ENCODE measurements around the gene RPL41.
A peak's percentile ranks its signal among the peaks of the same experiment; 100 is the strongest.
"Not testable (repeated sequence)": the region's sequence is repeated elsewhere in the genome, so short reads cannot be mapped to it uniquely, and the experiment has no call there.

RPL41 gene

DNA sequence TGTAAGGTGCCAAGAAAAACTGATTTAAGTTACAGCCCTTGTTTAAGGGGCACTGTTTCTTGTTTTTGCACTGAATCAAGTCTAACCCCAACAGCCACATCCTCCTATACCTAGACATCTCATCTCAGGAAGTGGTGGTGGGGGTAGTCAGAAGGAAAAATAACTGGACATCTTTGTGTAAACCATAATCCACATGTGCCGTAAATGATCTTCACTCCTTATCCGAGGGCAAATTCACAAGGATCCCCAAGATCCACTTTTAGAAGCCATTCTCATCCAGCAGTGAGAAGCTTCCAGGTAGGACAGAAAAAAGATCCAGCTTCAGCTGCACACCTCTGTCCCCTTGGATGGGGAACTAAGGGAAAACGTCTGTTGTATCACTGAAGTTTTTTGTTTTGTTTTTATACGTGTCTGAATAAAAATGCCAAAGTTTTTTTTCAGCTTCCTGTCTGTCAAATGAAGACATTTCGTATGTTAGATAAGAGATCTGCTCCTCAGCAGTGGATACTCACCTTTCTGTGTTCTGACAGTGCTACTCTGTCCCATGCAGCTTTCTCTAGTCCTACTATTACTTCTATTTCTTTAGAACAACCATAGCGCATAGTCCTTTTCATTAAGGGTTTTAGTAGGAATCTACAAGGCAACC lies 13.2 kb upstream of the RPL41 start:
- no peak for DNase-seq (ENCODE audit: low read depth in 1 of 2, low spot score in 1 of 2)

DNA sequence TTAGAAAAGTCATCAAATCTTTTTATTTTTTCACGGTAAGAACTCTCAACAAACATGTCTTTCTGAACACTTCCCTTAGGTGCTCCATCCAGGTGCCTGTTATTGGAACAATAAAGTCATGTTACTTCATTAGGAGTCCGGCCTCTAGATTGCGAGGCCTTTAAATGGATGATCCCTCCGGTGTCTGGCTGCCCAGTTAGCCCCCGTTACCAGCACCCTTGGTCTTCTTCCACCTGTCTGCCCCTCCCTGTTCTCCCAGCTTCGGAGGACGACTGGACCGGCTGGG lies 12.7 kb upstream of the RPL41 start:
- DNase-seq (ENCODE audit: low read depth in 1 of 2, low spot score in 1 of 2), result no peak

DNA sequence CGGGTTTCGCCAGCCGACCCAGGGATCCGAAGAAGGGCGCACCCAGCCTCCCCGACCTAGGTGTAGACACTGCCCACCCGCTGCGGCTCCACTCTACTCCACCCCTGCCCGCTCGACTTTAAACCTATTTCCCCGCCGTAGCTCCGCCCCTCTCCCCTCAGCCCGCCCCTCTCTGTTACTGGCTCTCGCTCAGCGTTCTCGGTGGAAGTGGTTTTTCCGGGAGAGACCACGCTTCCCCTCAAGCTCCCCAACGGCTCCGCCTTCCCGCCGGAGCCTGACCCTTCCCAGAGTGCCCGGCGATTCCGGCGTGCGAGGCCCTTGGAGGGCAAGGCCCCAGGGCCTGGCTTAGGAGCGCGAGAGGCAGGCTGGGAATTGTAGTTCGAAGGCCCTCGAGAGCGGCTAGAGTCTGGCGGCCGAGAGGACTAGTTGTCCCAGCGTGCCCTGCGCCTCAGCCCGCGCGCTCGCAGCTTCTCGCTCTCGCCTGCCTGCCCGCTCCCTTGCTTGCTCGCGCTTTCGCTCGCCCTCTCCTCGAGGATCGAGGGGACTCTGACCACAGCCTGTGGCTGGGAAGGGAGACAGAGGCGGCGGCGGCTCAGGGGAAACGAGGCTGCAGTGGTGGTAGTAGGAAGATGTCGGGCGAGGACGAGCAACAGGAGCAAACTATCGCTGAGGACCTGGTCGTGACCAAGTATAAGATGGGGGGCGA lies 12.2 kb upstream of the RPL41 start, which contains the start of gene PA2G4:
TSS of gene PA2G4 (plus strand) at position 451 of the 706 bp plus-strand sequence. CDS start at position 630, 179 bp downstream.
- peak; percentile 93 to 96 for DNase-seq (ENCODE audit: low read depth in 1 of 2, low spot score in 1 of 2)

DNA sequence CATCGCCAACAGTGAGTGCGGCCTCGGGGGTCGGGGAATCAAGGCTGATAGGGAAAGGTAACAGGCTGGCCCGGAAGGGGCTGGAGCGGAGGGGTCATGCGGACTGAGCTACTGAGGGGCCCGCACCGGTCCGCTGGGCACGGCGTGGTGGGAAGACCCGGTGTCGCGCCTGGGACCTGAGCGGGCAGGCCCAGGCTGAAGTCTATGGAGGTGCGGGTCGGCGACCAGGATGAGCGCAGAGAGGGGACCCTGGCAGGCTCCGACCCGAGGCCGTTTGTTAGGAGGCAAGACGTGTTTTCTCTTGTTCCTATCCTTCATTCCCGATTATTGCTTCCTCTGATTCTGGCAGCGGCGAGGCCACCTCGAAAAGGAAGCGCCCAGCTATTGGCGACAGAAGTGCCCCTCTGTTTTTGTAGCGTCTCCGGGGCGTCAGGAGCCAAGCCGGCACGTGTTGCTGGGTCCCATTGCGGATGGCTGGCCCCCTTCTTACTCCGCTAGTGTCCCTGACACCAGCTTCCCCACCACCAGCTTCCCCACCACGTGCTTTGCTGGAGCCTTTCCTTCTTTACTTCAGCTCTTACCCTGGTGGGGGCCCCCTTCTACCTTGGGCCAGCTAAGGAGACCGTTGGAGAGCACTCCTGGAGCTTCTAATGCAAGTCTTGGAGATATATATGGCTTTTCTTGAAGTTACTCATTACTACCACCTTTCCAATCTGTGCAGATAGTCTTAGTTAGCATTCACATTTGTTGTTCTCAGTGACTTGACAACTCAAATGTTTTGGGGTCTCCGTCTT lies 11.4 kb upstream of the RPL41 start:
- no peak for DNase-seq (ENCODE audit: low read depth in 1 of 2, low spot score in 1 of 2)

DNA sequence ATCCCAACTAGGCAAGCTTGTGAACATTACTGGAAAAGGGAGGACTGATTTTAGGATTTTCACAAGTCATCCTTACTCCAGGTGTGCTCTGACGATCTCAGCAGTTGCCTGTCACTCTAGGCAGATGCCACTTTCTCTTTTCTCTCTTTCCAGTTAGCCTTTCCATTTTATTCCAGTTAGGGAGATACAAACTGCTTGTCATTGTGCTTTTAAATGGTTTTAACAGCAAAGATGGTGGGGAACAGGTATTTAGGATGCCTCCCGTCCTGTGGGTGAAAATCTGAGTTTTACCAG lies 10.9 kb upstream of the RPL41 start:
- no peak for DNase-seq (ENCODE audit: low read depth in 1 of 2, low spot score in 1 of 2)

DNA sequence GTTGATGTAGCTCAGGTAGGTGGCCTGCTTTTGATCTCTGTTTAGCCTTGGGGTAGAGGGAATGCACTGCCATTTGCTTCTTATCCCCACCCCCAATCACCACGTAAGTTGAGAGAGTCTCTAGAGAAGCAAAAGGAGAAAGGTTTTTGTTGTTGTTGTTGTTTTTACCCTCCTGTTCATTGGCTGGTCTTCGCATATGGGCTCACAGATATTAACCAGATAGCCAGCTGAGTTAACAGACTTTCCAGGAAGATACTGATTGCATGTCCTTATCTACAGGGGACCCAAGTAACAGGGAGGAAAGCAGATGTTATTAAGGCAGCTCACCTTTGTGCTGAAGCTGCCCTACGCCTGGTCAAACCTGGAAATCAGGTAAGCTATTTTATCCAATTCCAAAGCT lies 9.2 kb upstream of the RPL41 start:
- DNase-seq (ENCODE audit: low read depth in 1 of 2, low spot score in 1 of 2), result no peak

DNA sequence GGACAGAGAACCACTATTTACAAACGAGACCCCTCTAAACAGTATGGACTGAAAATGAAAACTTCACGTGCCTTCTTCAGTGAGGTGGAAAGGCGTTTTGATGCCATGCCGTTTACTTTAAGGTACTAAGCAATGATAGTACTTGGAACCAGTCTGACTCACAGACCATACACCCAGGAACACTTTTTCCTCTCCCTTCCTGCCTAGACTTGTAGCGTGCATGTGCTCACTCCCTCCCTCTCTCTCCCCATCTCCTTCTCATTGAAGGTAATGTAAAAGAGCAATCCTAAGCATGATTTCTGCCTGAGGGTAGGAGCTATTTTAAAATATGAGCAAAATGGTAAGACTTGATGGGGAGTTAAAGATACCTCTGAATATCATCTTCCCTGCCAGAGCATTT lies 5.9 kb upstream of the RPL41 start:
- DNase-seq (ENCODE audit: low read depth in 1 of 2, low spot score in 1 of 2), result no peak

DNA sequence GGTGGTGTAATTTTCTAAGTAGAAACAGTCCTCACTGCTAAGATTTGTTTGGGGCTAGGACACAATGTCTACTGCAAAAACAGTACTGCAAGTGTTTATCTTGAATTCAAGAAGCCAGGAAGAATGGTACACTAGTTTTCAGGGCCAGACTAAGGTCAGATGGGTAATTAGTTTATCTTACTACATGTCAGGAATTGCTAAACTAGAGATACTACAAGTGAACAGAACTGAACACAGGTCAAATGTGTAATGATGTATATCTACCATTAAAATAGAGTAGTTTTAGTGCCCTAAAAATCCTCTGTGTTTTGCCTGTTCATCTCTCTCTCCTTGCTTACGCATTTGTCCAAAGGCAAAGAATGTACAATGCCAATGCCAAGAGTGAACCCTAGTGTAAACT lies 2.3 kb upstream of the RPL41 start:
- no peak for DNase-seq (ENCODE audit: low read depth in 1 of 2, low spot score in 1 of 2)

DNA sequence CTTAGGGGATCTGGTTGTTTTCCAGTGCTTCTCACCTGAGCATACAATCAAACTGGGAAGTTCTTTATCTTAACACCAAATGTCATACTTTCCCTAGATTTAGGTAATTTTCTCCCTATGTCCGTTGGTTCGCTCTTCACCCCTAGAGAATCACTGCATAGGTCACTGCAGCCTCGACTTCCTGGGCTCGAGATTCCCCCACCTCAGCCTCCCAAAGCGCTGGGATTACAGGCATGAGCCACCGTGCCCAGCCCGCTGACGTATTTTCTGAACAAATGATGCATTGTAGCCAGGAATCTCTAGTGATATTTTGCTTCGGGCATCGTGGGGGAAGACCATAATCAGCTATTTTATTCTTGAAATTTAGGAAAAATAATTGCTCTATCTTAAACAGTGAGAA lies 1.1 kb upstream of the RPL41 start:
- DNase-seq (ENCODE audit: low read depth in 1 of 2, low spot score in 1 of 2), result no peak

DNA sequence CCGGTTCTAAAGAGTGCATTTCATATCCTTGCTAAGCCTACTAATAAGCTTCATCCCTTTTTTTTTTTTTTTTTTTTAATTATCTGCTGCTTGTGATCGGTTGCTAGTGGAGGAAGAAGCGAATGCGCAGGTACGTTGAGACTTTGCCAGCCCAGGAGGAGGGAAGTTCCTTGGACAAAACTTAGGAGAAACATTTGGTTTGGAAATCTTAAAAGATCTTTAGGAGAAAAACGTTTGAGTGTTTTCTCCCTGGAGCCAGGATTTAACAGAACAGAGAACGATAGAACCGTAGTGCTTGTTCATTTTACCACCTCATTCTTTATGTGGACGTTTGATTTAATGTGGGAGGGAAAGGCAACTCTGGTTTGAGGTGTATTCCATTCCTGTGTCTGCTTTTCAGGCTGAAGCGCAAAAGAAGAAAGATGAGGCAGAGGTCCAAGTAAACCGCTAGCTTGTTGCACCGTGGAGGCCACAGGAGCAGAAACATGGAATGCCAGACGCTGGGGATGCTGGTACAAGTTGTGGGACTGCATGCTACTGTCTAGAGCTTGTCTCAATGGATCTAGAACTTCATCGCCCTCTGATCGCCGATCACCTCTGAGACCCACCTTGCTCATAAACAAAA lies 761 bp downstream of the RPL41 start:
- not testable (repeated sequence) for DNase-seq (ENCODE audit: low read depth in 1 of 2, low spot score in 1 of 2)

DNA sequence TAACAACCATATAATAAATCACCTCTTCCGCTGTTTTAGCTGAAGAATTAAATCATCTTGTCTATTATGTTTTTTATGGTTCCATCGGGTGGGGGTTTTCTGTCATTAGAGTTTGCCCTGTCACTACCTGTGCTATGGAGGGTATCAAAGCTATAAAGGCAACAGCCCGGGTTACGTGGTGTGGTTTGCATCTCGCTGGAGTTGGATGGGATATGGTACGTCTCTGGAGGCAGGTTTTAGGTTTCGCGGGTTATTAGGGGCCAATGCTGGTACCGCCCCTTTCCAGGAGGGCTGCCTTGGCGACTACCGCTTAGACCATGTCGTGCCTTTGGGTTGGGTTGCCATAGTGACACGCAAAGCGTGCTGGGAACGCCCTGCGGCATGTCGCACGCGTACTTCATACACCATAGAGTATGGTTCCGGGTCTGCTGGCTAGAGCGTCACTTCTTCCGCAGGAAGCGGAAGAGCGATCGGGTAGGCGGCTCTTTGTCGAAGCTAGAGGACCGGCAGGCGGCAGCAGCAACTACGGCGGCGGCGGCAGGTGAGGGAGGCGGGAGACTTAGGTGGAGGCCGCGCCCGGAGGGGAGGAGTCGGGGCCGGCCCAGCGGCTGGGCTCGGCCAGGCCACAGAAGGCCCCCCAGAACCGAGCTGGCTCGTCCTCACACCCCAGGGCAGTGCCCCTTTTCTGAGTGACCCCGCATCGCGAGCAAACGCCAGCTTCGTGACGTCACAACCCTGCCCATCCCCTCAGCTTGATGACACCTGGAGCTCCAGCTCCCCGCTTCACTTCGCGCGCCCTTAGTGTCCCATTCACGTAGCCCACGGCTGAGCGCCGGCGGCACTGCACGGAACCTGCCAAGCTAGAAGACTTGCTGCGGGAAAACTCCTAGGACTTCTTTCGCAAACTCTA lies 1.6 kb downstream of the RPL41 start, which contains the start of gene ZC3H10:
TSS of gene ZC3H10 (plus strand) at position 489 of the 910 bp plus-strand sequence. CDS start 2,297 bp downstream, outside the sequence.
- DNase-seq (ENCODE audit: low read depth in 1 of 2, low spot score in 1 of 2), result peak; percentile 89 to 96

DNA sequence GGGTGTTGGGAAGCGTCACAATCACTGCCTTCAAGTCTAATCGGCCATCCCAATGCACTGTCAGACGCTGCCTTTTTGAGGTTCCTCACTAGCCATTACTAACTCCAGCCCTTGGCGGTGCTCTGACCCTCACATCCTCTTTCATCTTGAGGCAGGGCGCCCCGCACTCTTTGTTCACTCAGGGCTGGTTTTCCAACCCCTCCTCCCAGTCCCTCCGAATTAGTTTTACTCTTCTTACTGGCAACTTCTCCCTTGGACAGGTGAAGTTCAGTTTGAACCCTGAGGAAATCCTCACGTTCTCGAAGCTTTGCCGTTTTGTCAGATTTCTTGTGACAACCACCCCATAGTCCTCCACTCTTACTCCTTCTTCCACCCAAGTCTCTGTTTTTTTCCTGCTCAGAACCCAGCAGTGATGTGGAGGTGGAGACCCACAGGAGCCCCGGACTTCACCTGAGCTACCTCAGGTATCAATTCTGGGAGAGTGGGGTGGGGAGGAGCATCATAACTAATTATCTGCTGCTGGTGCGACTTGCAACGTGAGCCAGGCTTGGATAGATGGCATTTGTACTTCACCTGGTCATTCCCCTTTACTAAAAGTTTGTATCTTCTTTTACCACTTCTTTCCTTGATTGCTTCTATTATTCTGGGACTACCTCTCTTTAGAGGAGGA lies 2.4 kb downstream of the RPL41 start:
- DNase-seq (ENCODE audit: low read depth in 1 of 2, low spot score in 1 of 2), result no peak

DNA sequence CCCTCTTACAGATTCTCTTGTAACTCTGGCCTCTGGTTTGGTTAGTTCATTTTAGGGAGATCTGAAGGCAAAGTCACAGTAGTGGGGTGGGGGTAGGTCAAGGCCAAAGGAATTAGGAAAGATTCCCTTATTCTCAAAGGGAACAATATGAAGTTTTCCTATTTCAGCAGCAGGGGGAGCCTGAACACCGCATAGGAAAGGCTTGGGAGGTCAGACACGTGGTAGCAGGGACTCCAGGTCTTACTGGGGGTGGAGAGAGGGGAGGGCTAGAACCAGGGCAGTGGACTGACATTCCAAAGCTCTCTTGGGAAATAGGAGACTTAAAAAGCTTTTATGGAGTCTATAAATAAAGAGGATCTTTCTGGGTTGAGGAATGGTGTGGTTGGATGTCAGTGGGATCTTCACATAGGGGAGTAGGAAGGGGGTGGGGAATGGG lies 2.9 kb downstream of the RPL41 start:
- DNase-seq (ENCODE audit: low read depth in 1 of 2, low spot score in 1 of 2), result peak in 1 of 2 donors; percentile 30

DNA sequence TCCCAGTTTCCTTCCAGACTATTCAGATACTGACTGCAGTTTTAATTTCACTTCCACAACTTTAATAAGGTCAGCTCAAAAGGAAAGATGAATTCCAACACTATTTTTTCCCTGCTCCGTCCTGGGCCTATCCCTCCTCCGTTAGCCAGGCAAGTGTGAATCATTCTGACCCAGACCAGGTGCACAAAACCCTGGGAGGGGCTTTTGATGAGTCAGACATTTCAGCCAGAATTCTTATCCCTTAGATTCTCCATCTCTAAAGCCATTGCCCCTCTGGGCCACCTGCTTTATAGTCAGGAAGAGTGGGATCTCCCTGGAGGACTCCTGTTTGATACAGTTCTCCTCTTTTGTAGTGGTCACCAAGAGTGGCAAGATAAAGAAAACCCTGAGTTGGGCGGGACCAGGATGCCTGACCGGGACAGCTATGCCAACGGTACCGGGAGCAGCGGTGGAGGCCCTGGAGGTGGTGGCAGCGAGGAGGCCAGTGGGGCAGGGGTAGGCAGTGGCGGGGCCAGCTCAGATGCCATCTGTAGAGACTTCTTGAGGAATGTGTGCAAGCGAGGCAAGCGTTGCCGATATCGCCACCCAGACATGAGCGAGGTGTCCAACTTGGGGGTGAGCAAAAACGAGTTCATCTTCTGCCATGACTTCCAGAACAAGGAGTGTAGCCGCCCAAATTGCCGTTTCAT lies 3.9 kb downstream of the RPL41 start:
- no peak for DNase-seq (ENCODE audit: low read depth in 1 of 2, low spot score in 1 of 2)

DNA sequence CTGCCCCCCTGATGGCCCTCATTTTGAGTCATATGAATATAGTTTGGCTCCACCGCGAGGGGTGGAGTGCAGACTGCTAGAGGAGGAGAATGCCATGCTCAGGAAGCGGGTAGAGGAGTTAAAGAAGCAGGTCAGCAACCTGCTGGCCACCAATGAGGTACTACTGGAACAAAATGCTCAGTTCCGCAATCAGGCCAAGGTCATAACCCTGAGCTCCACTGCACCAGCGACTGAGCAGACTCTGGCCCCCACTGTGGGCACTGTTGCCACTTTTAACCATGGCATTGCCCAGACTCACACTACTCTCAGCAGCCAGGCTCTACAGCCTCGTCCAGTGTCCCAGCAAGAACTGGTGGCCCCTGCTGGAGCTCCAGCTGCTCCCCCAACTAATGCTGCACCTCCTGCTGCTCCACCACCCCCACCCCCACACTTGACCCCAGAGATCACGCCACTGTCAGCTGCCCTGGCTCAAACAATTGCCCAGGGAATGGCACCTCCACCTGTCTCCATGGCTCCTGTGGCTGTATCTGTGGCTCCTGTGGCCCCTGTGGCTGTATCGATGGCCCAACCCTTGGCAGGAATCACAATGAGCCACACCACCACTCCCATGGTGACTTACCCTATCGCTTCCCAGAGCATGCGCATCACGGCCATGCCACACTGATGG lies 4.9 kb downstream of the RPL41 start:
- DNase-seq (ENCODE audit: low read depth in 1 of 2, low spot score in 1 of 2), result no peak

DNA sequence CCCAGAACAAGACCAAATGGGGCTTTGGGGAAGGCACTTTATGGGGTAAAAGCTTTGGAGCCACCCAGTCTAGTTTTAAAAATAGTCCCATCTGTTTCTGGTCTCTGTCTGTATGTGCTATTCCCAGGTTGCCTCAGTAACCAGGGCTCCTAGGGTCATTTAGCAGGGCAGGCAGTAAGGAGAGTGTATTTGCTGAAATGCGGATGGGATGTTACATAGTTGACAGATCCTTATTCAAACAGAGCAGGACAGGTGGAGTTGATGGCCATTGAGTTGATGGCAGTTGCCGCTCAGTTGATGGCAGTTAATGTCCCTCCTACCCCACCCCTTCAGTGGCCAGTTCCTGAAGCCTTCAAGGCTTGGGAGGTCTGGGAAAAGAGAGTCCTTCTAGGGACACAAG lies 6.2 kb downstream of the RPL41 start:
- DNase-seq (ENCODE audit: low read depth in 1 of 2, low spot score in 1 of 2), result no peak

DNA sequence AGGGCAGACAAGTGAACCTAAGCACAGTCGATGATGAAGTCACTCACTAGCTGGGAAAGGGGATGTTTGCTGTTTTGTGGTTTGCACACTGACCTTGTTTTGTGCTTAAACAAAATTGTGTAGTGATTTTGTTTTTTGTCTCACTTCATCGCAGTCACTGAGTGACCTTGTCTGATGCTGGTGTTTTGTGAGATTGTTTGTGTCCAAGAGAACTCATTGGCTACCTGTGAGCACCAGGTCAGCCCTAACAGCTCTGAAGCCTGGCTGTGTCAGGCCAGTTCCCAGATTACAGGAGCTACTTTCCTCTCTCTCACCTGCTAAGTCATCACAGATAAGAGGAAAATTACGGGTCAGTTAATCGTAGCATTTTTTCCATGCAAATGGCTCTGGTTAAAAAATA lies 7.7 kb downstream of the RPL41 start:
- DNase-seq (ENCODE audit: low read depth in 1 of 2, low spot score in 1 of 2), result no peak

DNA sequence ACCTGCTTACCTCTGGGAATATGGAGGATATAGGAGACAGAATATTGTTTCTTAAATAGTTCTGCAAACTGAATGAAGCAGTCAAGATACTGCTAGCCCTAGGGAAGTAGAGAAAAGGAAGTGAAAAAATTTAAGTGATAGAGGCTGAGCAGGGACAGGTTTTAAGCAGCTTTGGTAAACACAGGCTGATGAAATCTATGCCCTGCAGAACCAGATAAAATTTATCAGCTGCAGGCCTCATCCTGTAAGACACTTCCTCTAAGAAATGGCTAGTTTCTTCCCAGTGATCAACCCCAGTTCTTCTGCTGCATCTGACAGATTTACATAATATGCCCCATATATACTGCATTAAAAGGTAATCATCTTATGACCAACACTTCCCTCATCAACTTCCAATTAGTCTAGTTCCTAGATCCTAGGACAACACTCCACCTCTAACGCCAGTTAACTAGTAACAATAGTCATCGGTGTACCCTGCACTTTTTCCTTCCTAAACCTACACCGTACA lies 10.4 kb downstream of the RPL41 start:
- DNase-seq (ENCODE audit: low read depth in 1 of 2, low spot score in 1 of 2), result no peak

DNA sequence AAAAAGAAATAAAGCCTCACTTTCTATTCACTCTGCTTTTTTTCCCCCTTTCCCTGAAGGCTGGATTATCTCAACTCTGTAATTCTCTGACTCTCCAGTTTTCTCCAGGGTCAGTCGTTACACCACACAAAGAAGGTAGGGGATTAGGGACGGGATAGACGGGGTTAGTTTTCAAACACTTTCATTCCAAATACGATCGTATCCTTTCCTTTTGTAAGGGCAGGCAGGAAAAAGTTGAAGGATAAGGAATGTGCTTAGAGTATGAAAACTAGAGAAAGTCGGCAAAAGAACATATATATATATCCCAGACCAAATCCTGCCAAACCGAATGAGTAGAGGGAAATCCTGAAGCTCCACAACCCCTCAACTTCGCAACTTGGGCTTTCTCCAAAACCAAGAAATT lies 11.1 kb downstream of the RPL41 start:
- DNase-seq (ENCODE audit: low read depth in 1 of 2, low spot score in 1 of 2), result no peak
